Brain microvascular endothelial cell (primary cell): ENCODE results near the gene ETFA.

Source experiments
- DNase-seq: peaks from one replicate; pipeline ENCODE4 v3.0.0-alpha.2; 2020
- H3K27ac ChIP-seq: fragments of 250-450 bp; sonication (Bioruptor Pico); 2 replicates; pipeline ENCODE4 v1.5.1; 2020; ENCODE audit warnings: mild to moderate bottlenecking, moderate library complexity
- H3K27me3 ChIP-seq: fragments of 250-450 bp; sonication (Bioruptor Pico); replicated peaks from 2 replicates; pipeline ENCODE4 v1.5.1; 2020; ENCODE audit warnings: mild to moderate bottlenecking
- H3K36me3 ChIP-seq: fragments of 250-450 bp; sonication (Bioruptor Pico); replicated peaks from 2 replicates; pipeline ENCODE4 v1.5.1; 2020; ENCODE audit warnings: mild to moderate bottlenecking
- H3K4me3 ChIP-seq: 2 replicates; pipeline ENCODE4 v1.5.1; 2011; ENCODE audit warnings: low read depth, mild to moderate bottlenecking, control low read depth, low read length, moderate library complexity
- in situ Hi-C: cut with HindIII; loops from 2 replicates; pipeline ENCODE4 v1.10.0; 2017; ENCODE audit warnings: low sequenced_read_pairs, low pct_ligation_motif_present
- TF ChIP-seq, protein P1 (sequence below): IDR thresholded peaks from 2 replicates; pipeline ENCODE4 v1.5.1; 2011; ENCODE audit warnings: low read depth, mild to moderate bottlenecking, moderate library complexity, low read length, control low read depth, inconsistent platforms; ENCODE audit errors: missing control alignments

Gene ETFA

GRCh38 chr15:76337696-76338485 is 26.6 kb upstream of the ETFA start:
- in situ Hi-C loops: no loop called here
- H3K27ac ChIP-seq: no peak overlapping the region
- H3K4me3 ChIP-seq: no peak overlapping the region
- H3K27me3 ChIP-seq: peaks cover 63% of the 10 kb centered on the region
- DNase-seq: no peak
- H3K36me3 ChIP-seq: no peaks in the 10 kb centered on the region
- TF ChIP-seq, protein P1, sequence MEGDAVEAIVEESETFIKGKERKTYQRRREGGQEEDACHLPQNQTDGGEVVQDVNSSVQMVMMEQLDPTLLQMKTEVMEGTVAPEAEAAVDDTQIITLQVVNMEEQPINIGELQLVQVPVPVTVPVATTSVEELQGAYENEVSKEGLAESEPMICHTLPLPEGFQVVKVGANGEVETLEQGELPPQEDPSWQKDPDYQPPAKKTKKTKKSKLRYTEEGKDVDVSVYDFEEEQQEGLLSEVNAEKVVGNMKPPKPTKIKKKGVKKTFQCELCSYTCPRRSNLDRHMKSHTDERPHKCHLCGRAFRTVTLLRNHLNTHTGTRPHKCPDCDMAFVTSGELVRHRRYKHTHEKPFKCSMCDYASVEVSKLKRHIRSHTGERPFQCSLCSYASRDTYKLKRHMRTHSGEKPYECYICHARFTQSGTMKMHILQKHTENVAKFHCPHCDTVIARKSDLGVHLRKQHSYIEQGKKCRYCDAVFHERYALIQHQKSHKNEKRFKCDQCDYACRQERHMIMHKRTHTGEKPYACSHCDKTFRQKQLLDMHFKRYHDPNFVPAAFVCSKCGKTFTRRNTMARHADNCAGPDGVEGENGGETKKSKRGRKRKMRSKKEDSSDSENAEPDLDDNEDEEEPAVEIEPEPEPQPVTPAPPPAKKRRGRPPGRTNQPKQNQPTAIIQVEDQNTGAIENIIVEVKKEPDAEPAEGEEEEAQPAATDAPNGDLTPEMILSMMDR: no peak

- in situ Hi-C loops: no loop called here
- Histone ChIP-seq H3K36me3 (no peaks in the 10 kb centered on the region), H3K4me3 (no peak overlapping the region), H3K27me3 (peaks cover 56% of the 10 kb centered on the region), H3K27ac (no peak overlapping the region)
- TF ChIP-seq, protein P1: no peak
- no peak for DNase-seq
These were observed 25.9 kb upstream of the ETFA start for GRCh38 chr15:76337059-76337695.

DNA sequence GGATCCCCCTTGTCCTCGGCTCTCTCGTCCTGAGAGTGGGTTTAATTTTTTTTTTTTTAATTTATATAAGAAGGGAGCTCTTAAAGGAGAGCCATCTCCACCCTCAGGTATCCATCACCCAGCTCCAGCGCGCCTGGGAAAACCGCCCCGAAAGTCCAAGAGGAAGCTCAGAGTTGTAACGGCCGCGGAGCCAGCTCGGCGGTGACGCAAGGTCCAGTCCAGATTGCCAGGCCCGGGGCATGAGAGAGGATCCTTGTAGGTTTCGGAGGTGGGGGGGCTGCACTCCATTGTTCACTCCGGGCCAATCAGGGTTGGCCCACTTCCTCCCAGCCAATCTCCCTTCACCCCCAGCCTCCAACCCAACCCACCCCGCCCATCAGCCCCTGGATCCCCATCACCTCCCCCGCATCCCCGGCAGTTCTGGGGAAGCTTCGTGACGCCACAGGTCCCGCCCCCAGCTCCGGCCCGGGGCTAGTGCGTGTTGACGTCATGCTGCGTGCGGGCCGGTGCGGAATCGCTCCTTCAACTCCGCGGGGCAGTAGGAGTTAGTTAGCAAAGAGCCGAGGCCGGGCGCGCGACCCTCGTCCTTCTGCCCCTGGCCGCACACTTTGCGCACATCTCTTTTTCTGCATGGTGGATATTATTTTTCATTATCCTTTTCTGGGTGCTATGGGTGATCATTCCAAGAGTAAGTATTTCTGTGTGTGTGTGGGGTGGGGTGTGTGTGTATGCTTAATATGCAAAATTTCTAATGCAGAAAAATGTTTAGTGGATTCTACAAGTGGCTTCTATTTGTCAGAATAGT is 25.2 kb upstream of the ETFA start, which contains the start of gene ISL2:
TSS of gene ISL2 (plus strand) at position 520 of the 805 bp plus-strand sequence. CDS start at position 631, 111 bp downstream.
- in situ Hi-C loops: no loop called here
- DNase-seq: peak; percentile 59
- H3K27me3 ChIP-seq: peaks cover 48% of the 10 kb centered on the region
- TF ChIP-seq, protein P1: no peak
- peak within 1 kb of the TSS; percentile 39 for H3K4me3 ChIP-seq
- H3K27ac ChIP-seq: no peak within 1 kb of the TSS
- no peaks in the 10 kb centered on the region for H3K36me3 ChIP-seq

- H3K36me3 ChIP-seq: no peaks in the 10 kb centered on the region
- peaks cover 40% of the 10 kb centered on the region for H3K27me3 ChIP-seq
- peak overlapping the region; percentile 39 for H3K4me3 ChIP-seq
- TF ChIP-seq, protein P1: no peak
- no peak for DNase-seq
- no peak overlapping the region for H3K27ac ChIP-seq
- in situ Hi-C loops: no loop called here
These were observed 24.3 kb upstream of the ETFA start for GRCh38 chr15:76335307-76336253.
